GM23338 (cell line): ENCODE data around the gene SPINT2. TPM values are rescaled to one million over a fixed set of nuclear protein-coding genes. Genes with fewer than 3 reads are reported as not detected.

Experiments used
- ATAC-seq: fragments of 200-7000 bp; cut with Tn5 transposase; 3 replicates; pipeline ENCODE4 v1.9.1; 2020
- DNase-seq: peaks from one replicate; pipeline ENCODE4 v3.0.0-alpha.2; 2015; ENCODE audit warnings: low spot score
- H2AFZ ChIP-seq: fragments of 200-600 bp; sonication (generic); 2 replicates; pipeline ENCODE4 v1.8.0; 2016; ENCODE audit warnings: antibody characterized with exemption, mild to moderate bottlenecking, moderate library complexity
- H3F3A ChIP-seq: fragments of 200-600 bp; sonication (generic); replicated peaks from 2 replicates; pipeline ENCODE4 v1.8.0; 2017; ENCODE audit warnings: antibody characterized with exemption, mixed run types, low read depth
- H3K27ac ChIP-seq: fragments of 200-600 bp; sonication (generic); 2 replicates; pipeline ENCODE4 v1.6.1; 2016; ENCODE audit warnings: low read depth
- H3K27me3 ChIP-seq: fragments of 200-600 bp; sonication (generic); 2 replicates; pipeline ENCODE4 v1.8.0; 2016; ENCODE audit warnings: mild to moderate bottlenecking, mixed run types, moderate library complexity; ENCODE audit not compliant: insufficient read depth
- H3K36me3 ChIP-seq: fragments of 200-600 bp; sonication (generic); 2 replicates; pipeline ENCODE4 v1.8.0; 2016; ENCODE audit warnings: mild to moderate bottlenecking; ENCODE audit not compliant: insufficient read depth
- H3K4me1 ChIP-seq: fragments of 200-600 bp; sonication (generic); 2 replicates; pipeline ENCODE4 v1.8.0; 2016; ENCODE audit warnings: mild to moderate bottlenecking, moderate library complexity; ENCODE audit not compliant: insufficient read depth
- H3K4me2 ChIP-seq: fragments of 200-600 bp; sonication (generic); 2 replicates; pipeline ENCODE4 v1.7.1; 2017; ENCODE audit warnings: mixed run types
- H3K4me3 ChIP-seq: fragments of 200-600 bp; sonication (generic); 2 replicates; pipeline ENCODE4 v1.6.1; 2016; ENCODE audit warnings: mixed run types
- H3K79me2 ChIP-seq: fragments of 200-600 bp; sonication (generic); replicated peaks from 2 replicates; pipeline ENCODE4 v1.8.0; 2017; ENCODE audit warnings: mild to moderate bottlenecking; ENCODE audit not compliant: insufficient read depth
- H3K9me2 ChIP-seq: fragments of 200-600 bp; sonication (generic); 2 replicates; pipeline ENCODE4 v1.8.0; 2017; ENCODE audit not compliant: insufficient read depth
- H4K20me1 ChIP-seq: fragments of 200-600 bp; sonication (generic); replicated peaks from 2 replicates; pipeline ENCODE4 v1.8.0; 2017; ENCODE audit warnings: mild to moderate bottlenecking; ENCODE audit not compliant: insufficient read depth
- H3K27ac Mint-ChIP-seq: 2 replicates; pipeline ENCODE4 v1.8.0; 2020; ENCODE audit warnings: inconsistent platforms, mild to moderate bottlenecking, moderate library complexity, mixed read lengths
- H3K27me3 Mint-ChIP-seq: 3 replicates; pipeline ENCODE4 v1.8.0; 2022; ENCODE audit warnings: low read depth, mild to moderate bottlenecking, moderate library complexity, mixed read lengths, inconsistent platforms; ENCODE audit not compliant: insufficient read depth, poor library complexity
- H3K36me3 Mint-ChIP-seq: 3 replicates; pipeline ENCODE4 v1.8.0; 2021; ENCODE audit warnings: low read depth, mild to moderate bottlenecking, inconsistent platforms, moderate library complexity, mixed read lengths
- H3K4me1 Mint-ChIP-seq: 3 replicates; pipeline ENCODE4 v1.8.0; 2020; ENCODE audit warnings: mild to moderate bottlenecking, inconsistent platforms, mixed read lengths
- H3K4me3 Mint-ChIP-seq: 3 replicates; pipeline ENCODE4 v1.8.0; 2021; ENCODE audit warnings: moderate library complexity, mild to moderate bottlenecking, inconsistent platforms, mixed read lengths
- H3K9me3 Mint-ChIP-seq: 3 replicates; pipeline ENCODE4 v1.8.0; 2020; ENCODE audit warnings: moderate library complexity, mild to moderate bottlenecking, inconsistent platforms, mixed read lengths
- CREB1 ChIP-seq: fragments of 250-450 bp; sonication (Bioruptor Pico); IDR thresholded peaks from 2 replicates; pipeline ENCODE4 v1.5.0; 2020; ENCODE audit warnings: low read depth, mild to moderate bottlenecking, moderate library complexity
- EZH2 ChIP-seq: fragments of 200-600 bp; sonication (generic); IDR thresholded peaks from one replicate; pipeline ENCODE4 v1.8.0; 2017; ENCODE audit warnings: antibody characterized with exemption, mild to moderate bottlenecking, low read depth; ENCODE audit not compliant: unreplicated experiment
- POLR2AphosphoS5 ChIP-seq: IDR thresholded peaks from 2 replicates; pipeline ENCODE4 v1.6.1; 2016; ENCODE audit warnings: antibody characterized with exemption, low read depth
- STAT1 ChIP-seq: IDR thresholded peaks from one replicate; pipeline ENCODE4 v1.6.1; 2016; ENCODE audit warnings: antibody characterized with exemption; ENCODE audit not compliant: unreplicated experiment
- ZNF114 ChIP-seq: fragments of 250-450 bp; sonication (Bioruptor Pico); IDR thresholded peaks from 2 replicates; pipeline ENCODE4 v1.5.0; 2020; ENCODE audit warnings: mild to moderate bottlenecking, moderate library complexity
- ZNF331 ChIP-seq: fragments of 250-450 bp; sonication (Bioruptor Pico); IDR thresholded peaks from 2 replicates; pipeline ENCODE4 v1.5.0; 2020; ENCODE audit warnings: low read depth, mild to moderate bottlenecking, moderate library complexity
- polyA plus RNA-seq: library from polyadenylated mRNA; unstranded; fragments of >200 nt; fragmentation: Nextera tagmentation; extraction: Ambion mirVana; gene quantifications from 2 replicates; pipeline ENCODE4 v1.2.1, GENCODE V29; 2016
- total RNA-seq: library from RNA; depleted of rRNA; stranded (reverse); fragments of >200 nt; shearing (Covaris generic); gene quantifications from 2 replicates; pipeline ENCODE4 v1.2.3, GENCODE V29; 2014
- TF ChIP-seq, protein P1 (sequence below): IDR thresholded peaks from 2 replicates; pipeline ENCODE4 v1.6.1; 2016; ENCODE audit warnings: antibody characterized with exemption
- TF ChIP-seq, protein P2 (sequence below): fragments of 250-450 bp; sonication (Bioruptor Pico); IDR thresholded peaks from 2 replicates; pipeline ENCODE4 v1.5.0; 2020; ENCODE audit warnings: mild to moderate bottlenecking, moderate library complexity

Gene SPINT2
- total and polyA plus RNA-seq, 2 experiments from 2014 or later, result 319 to 468 TPM

GRCh38 chr19:38250821-38251563 is 13.4 kb upstream of the SPINT2 start:
- H3K4me3 Mint-ChIP-seq, result peak overlapping the region; percentile 60
- peaks cover 14% of the 10 kb centered on the region; the same call in 1 of the 2 replicates for H3F3A ChIP-seq
- TF ChIP-seq CREB1 (no peak), ZNF331 (CRISPR knock-in tag) (peak; percentile 40; the same call in 1 of the 2 replicates)
- TF ChIP-seq, protein P1, sequence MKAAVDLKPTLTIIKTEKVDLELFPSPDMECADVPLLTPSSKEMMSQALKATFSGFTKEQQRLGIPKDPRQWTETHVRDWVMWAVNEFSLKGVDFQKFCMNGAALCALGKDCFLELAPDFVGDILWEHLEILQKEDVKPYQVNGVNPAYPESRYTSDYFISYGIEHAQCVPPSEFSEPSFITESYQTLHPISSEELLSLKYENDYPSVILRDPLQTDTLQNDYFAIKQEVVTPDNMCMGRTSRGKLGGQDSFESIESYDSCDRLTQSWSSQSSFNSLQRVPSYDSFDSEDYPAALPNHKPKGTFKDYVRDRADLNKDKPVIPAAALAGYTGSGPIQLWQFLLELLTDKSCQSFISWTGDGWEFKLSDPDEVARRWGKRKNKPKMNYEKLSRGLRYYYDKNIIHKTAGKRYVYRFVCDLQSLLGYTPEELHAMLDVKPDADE, result no peak
- H3K27me3 ChIP-seq, result no peaks in the 10 kb centered on the region
- no peaks in the 10 kb centered on the region for H3K9me3 Mint-ChIP-seq
- H2AFZ ChIP-seq, result no peak overlapping the region
- peak overlapping the region; percentile 54 for H3K4me3 ChIP-seq
- peaks cover 40% of the 10 kb centered on the region for H3K4me1 Mint-ChIP-seq
- DNase-seq, result peak; percentile 41
- no peaks in the 10 kb centered on the region; the same call in 2 of the 3 replicates for H3K36me3 Mint-ChIP-seq
- no peaks in the 10 kb centered on the region for H3K36me3 ChIP-seq
- no peaks in the 10 kb centered on the region for H3K9me2 ChIP-seq
- H3K79me2 ChIP-seq, result 0 out of 2 replicates have a peak, but pooled peaks cover 3% of the 10 kb centered on the region
- no peak overlapping the region; the same call in 1 of the 2 replicates for H3K27ac Mint-ChIP-seq
- H4K20me1 ChIP-seq, result no peaks in the 10 kb centered on the region
- H3K4me2 ChIP-seq, result peak overlapping the region; percentile 83
- peak overlapping the region; percentile 79; the same call in 1 of the 2 replicates for H3K27ac ChIP-seq
- peaks cover 15% of the 10 kb centered on the region for H3K27me3 Mint-ChIP-seq
- peaks cover 35% of the 10 kb centered on the region for H3K4me1 ChIP-seq
- peak; percentile 36 for ATAC-seq

DNA sequence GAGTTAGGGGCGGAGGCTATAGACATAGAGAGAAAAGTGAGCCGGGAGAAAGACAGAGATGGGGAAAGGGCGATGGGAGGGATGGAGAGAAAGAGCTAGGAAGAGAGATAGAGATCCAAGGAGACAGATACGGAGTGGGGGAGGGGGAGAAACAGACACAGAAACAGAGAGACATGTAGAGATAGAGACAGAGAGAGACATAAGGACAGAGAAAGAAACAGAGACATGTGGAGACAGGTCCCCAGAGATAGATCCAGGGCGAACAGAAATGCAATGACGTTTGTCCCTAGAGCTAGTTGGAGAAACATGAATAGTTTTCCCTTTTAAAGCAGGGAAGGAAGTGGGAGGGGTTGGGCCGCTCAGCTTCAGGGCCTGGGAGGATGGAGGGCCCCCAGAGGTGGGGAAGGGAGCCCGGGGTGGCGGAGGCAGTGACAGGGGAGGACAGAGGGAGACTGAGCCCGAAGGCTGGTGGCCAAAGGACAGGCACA is 12.8 kb upstream of the SPINT2 start:
- Histone ChIP-seq H3K4me1 (peaks cover 35% of the 10 kb centered on the region), H3K27me3 (no peaks in the 10 kb centered on the region), H2AFZ (no peak overlapping the region), H3K9me2 (no peaks in the 10 kb centered on the region), H4K20me1 (no peaks in the 10 kb centered on the region), H3K4me2 (peak overlapping the region; percentile 83), H3K27ac (peak overlapping the region; percentile 79; the same call in 1 of the 2 replicates), H3F3A (peaks cover 13% of the 10 kb centered on the region; the same call in 1 of the 2 replicates), H3K79me2 (0 out of 2 replicates have a peak, but pooled peaks cover 3% of the 10 kb centered on the region), H3K36me3 (no peaks in the 10 kb centered on the region), H3K4me3 (peak overlapping the region; percentile 54)
- H3K36me3 Mint-ChIP-seq, result no peaks in the 10 kb centered on the region; the same call in 2 of the 3 replicates
- peaks cover 14% of the 10 kb centered on the region for H3K27me3 Mint-ChIP-seq
- DNase-seq (peak; percentile 56), ATAC-seq (no peak; the same call in 1 of the 3 replicates)
- TF ChIP-seq ZNF114 (CRISPR knock-in tag) (no peak), EZH2 (no peak), ZNF331 (CRISPR knock-in tag) (no peak), STAT1 (no peak), POLR2AphosphoS5 (no peak)
- TF ChIP-seq, protein P2, sequence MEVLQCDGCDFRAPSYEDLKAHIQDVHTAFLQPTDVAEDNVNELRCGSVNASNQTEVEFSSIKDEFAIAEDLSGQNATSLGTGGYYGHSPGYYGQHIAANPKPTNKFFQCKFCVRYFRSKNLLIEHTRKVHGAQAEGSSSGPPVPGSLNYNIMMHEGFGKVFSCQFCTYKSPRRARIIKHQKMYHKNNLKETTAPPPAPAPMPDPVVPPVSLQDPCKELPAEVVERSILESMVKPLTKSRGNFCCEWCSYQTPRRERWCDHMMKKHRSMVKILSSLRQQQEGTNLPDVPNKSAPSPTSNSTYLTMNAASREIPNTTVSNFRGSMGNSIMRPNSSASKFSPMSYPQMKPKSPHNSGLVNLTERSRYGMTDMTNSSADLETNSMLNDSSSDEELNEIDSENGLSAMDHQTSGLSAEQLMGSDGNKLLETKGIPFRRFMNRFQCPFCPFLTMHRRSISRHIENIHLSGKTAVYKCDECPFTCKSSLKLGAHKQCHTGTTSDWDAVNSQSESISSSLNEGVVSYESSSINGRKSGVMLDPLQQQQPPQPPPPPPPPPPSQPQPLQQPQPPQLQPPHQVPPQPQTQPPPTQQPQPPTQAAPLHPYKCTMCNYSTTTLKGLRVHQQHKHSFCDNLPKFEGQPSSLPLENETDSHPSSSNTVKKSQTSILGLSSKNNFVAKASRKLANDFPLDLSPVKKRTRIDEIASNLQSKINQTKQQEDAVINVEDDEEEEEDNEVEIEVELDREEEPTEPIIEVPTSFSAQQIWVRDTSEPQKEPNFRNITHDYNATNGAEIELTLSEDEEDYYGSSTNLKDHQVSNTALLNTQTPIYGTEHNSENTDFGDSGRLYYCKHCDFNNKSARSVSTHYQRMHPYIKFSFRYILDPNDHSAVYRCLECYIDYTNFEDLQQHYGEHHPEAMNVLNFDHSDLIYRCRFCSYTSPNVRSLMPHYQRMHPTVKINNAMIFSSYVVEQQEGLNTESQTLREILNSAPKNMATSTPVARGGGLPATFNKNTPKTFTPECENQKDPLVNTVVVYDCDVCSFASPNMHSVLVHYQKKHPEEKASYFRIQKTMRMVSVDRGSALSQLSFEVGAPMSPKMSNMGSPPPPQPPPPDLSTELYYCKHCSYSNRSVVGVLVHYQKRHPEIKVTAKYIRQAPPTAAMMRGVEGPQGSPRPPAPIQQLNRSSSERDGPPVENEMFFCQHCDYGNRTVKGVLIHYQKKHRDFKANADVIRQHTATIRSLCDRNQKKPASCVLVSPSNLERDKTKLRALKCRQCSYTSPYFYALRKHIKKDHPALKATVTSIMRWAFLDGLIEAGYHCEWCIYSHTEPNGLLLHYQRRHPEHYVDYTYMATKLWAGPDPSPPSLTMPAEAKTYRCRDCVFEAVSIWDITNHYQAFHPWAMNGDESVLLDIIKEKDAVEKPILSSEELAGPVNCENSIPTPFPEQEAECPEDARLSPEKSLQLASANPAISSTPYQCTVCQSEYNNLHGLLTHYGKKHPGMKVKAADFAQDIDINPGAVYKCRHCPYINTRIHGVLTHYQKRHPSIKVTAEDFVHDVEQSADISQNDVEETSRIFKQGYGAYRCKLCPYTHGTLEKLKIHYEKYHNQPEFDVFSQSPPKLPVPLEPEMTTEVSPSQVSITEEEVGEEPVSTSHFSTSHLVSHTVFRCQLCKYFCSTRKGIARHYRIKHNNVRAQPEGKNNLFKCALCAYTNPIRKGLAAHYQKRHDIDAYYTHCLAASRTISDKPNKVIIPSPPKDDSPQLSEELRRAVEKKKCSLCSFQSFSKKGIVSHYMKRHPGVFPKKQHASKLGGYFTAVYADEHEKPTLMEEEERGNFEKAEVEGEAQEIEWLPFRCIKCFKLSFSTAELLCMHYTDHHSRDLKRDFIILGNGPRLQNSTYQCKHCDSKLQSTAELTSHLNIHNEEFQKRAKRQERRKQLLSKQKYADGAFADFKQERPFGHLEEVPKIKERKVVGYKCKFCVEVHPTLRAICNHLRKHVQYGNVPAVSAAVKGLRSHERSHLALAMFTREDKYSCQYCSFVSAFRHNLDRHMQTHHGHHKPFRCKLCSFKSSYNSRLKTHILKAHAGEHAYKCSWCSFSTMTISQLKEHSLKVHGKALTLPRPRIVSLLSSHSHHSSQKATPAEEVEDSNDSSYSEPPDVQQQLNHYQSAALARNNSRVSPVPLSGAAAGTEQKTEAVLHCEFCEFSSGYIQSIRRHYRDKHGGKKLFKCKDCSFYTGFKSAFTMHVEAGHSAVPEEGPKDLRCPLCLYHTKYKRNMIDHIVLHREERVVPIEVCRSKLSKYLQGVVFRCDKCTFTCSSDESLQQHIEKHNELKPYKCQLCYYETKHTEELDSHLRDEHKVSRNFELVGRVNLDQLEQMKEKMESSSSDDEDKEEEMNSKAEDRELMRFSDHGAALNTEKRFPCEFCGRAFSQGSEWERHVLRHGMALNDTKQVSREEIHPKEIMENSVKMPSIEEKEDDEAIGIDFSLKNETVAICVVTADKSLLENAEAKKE, result no peak
- H3K4me3 Mint-ChIP-seq, result peak overlapping the region; percentile 60
- H3K27ac Mint-ChIP-seq, result no peak overlapping the region
- H3K9me3 Mint-ChIP-seq, result no peaks in the 10 kb centered on the region
- H3K4me1 Mint-ChIP-seq, result peaks cover 40% of the 10 kb centered on the region
